Activated CD8-positive, alpha-beta memory T cell treated with anti-CD3 and anti-CD28 coated beads, Interleukin-2, amount 10 ng/mL, durations not matched to agents 7 days and 5 days (primary cell): ENCODE results near the gene CGNL1. TPM values are rescaled to one million over a fixed set of nuclear protein-coding genes. Genes with fewer than 3 reads are reported as not detected.

Experiments
- ATAC-seq: fragments of 150-1000 bp; cut with Tn5 transposase; one replicate; pipeline ENCODE4 v1.10.0; 2021; ENCODE audit warnings: moderate library complexity
- CTCF ChIA-PET: fragments of 350-600 bp; sonication (Branson Sonifier 250); formaldehyde crosslinking; loops from one replicate; lab custom pipeline; 2021; ENCODE audit warnings: antibody characterized with exemption; lab: Charles Lee
- DNase-seq: peaks from one replicate; pipeline ENCODE4 v3.0.0-alpha.2; 2020
- H3K27ac Mint-ChIP-seq: one replicate; pipeline ENCODE4 v1.8.0; 2021; ENCODE audit warnings: mild to moderate bottlenecking, mixed read lengths
- H3K27me3 Mint-ChIP-seq: one replicate; pipeline ENCODE4 v1.8.0; 2021; ENCODE audit warnings: mixed read lengths
- H3K36me3 Mint-ChIP-seq: one replicate; pipeline ENCODE4 v1.8.0; 2021; ENCODE audit warnings: mild to moderate bottlenecking, mixed read lengths
- H3K4me1 Mint-ChIP-seq: one replicate; pipeline ENCODE4 v1.8.0; 2021; ENCODE audit warnings: mixed read lengths
- H3K4me3 Mint-ChIP-seq: one replicate; pipeline ENCODE4 v1.8.0; 2021; ENCODE audit warnings: mild to moderate bottlenecking, moderate library complexity, mixed read lengths
- H3K9me3 Mint-ChIP-seq: one replicate; pipeline ENCODE4 v1.8.0; 2022; ENCODE audit warnings: low read depth, mixed read lengths
- total RNA-seq, 2 experiments: library from RNA; stranded (reverse); gene quantifications; one replicate each; pipeline ENCODE4 v1.2.3, GENCODE V29; 2021

Gene CGNL1
- total RNA-seq, 2 experiments from 2014 or later = not detected

GRCh38 chr15:57553526-57553925 lies 177.2 kb downstream of the CGNL1 start:
- H3K36me3 Mint-ChIP-seq = no peaks in the 10 kb centered on the region
- peaks cover 16% of the 10 kb centered on the region for H3K27me3 Mint-ChIP-seq
- DNase-seq (no peak), ATAC-seq (no peak)
- H3K9me3 Mint-ChIP-seq = no peaks in the 10 kb centered on the region
- CTCF ChIA-PET = no interaction called here
- H3K4me3 Mint-ChIP-seq = no peak overlapping the region
- no peaks in the 10 kb centered on the region for H3K4me1 Mint-ChIP-seq
- no peak overlapping the region for H3K27ac Mint-ChIP-seq

- no peak overlapping the region for H3K27ac Mint-ChIP-seq
- ATAC-seq (no peak), DNase-seq (no peak)
- no peaks in the 10 kb centered on the region for H3K9me3 Mint-ChIP-seq
- peaks cover 20% of the 10 kb centered on the region for H3K27me3 Mint-ChIP-seq
- H3K36me3 Mint-ChIP-seq = no peaks in the 10 kb centered on the region
- H3K4me1 Mint-ChIP-seq = no peaks in the 10 kb centered on the region
- CTCF ChIA-PET = interaction anchor here (1.2 kb wide), 1 partner anchor 15 kb away, joined by 3 read pairs; no protein-coding TSS in a partner anchor
- H3K4me3 Mint-ChIP-seq = no peak overlapping the region
Observed at GRCh38 chr15:57554063-57554811, 177.9 kb downstream of the CGNL1 start.

- Mint-ChIP-seq H3K9me3 (no peaks in the 10 kb centered on the region), H3K4me1 (no peaks in the 10 kb centered on the region), H3K36me3 (no peaks in the 10 kb centered on the region), H3K27me3 (peaks cover 22% of the 10 kb centered on the region), H3K4me3 (no peak overlapping the region), H3K27ac (no peak overlapping the region)
- no peak for DNase-seq
- no peak for ATAC-seq
- CTCF ChIA-PET = interaction anchor here (1.2 kb wide), 1 partner anchor 16 kb away, joined by 3 read pairs; no protein-coding TSS in a partner anchor
Observed at GRCh38 chr15:57554812-57555179, 178.5 kb downstream of the CGNL1 start.

GRCh38 chr15:57555270-57555669 lies 179.0 kb downstream of the CGNL1 start:
- DNase-seq = no peak
- ATAC-seq = no peak
- Mint-ChIP-seq H3K36me3 (no peaks in the 10 kb centered on the region), H3K27ac (no peak overlapping the region), H3K9me3 (no peaks in the 10 kb centered on the region), H3K4me1 (no peaks in the 10 kb centered on the region), H3K27me3 (peaks cover 22% of the 10 kb centered on the region), H3K4me3 (no peak overlapping the region)
- CTCF ChIA-PET = no interaction called here

- DNase-seq (no peak), ATAC-seq (no peak)
- Mint-ChIP-seq H3K36me3 (no peaks in the 10 kb centered on the region), H3K9me3 (no peaks in the 10 kb centered on the region), H3K4me1 (peaks cover 2% of the 10 kb centered on the region), H3K27ac (no peak overlapping the region), H3K4me3 (no peak overlapping the region), H3K27me3 (peaks cover 23% of the 10 kb centered on the region)
- CTCF ChIA-PET = no interaction called here
Observed at GRCh38 chr15:57556040-57556439, 179.7 kb downstream of the CGNL1 start.

DNA sequence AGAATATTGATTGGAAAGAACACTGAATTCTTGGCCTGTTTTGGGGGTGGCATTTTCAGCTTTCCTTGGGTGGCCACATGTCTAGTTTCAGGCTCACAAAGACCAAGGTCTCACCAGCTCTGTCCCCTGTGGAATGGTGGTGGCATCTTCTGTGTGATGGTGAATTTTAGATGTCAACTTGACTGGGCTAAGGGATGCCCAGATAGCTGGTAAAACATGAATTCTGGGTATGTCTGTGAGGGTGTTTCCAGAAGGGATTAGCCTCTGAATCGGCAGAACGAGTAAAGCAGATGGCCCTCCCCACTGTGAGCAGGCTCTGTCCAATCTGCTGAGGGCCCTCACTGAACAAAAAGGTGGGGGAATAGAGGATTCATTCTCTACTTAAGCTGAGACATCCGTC lies 181.0 kb downstream of the CGNL1 start:
- Mint-ChIP-seq H3K4me1 (peaks cover 7% of the 10 kb centered on the region), H3K9me3 (no peaks in the 10 kb centered on the region), H3K27me3 (peaks cover 18% of the 10 kb centered on the region), H3K36me3 (no peaks in the 10 kb centered on the region), H3K27ac (no peak overlapping the region), H3K4me3 (no peak overlapping the region)
- CTCF ChIA-PET = interaction anchor here (1.2 kb wide), 1 partner anchor 17 kb away, joined by 3 read pairs; no protein-coding TSS in a partner anchor
- DNase-seq (no peak), ATAC-seq (no peak)

GRCh38 chr15:57557810-57558209 lies 181.5 kb downstream of the CGNL1 start:
- Mint-ChIP-seq H3K27ac (no peak overlapping the region), H3K9me3 (no peaks in the 10 kb centered on the region), H3K27me3 (peaks cover 18% of the 10 kb centered on the region), H3K36me3 (no peaks in the 10 kb centered on the region), H3K4me3 (no peak overlapping the region), H3K4me1 (peaks cover 9% of the 10 kb centered on the region)
- ATAC-seq (no peak), DNase-seq (no peak)
- CTCF ChIA-PET = no interaction called here

DNA sequence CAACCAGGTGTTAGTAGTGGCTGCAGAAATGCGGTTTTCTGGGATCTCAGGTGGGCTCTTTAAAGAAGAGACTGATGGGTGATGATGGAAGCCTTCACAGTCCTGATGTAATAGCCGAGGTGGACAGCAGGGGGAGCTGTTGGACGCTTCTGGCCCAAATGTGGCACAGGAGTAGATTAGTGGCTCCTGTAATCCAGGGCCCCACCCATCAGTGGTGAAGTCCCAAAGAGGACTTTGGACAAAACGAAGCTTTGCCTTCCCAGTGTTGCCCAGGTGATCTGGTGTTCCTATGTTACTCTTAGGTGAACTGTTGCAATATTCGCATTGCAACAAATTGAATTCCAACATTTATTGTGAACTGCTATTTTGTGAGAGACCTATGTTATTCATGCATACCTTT lies 183.6 kb downstream of the CGNL1 start:
- DNase-seq (peak; percentile 72), ATAC-seq (no peak)
- Mint-ChIP-seq H3K27me3 (peaks cover 23% of the 10 kb centered on the region), H3K4me3 (no peak overlapping the region), H3K36me3 (no peaks in the 10 kb centered on the region), H3K4me1 (peaks cover 17% of the 10 kb centered on the region), H3K27ac (no peak overlapping the region), H3K9me3 (no peaks in the 10 kb centered on the region)
- CTCF ChIA-PET = interaction anchor here (0.7 to 3.0 kb wide), 17 partner anchors 8 to 822 kb away, joined by 3 to 16 read pairs (median 5); no protein-coding TSS in a partner anchor

- H3K36me3 Mint-ChIP-seq = no peaks in the 10 kb centered on the region
- CTCF ChIA-PET = interaction anchor here (0.7 to 3.0 kb wide), 15 partner anchors 9 to 509 kb away, joined by 3 to 16 read pairs (median 4); partner anchors contain the start of gene POLR2M
- H3K4me3 Mint-ChIP-seq = no peak overlapping the region
- peaks cover 25% of the 10 kb centered on the region for H3K4me1 Mint-ChIP-seq
- no peaks in the 10 kb centered on the region for H3K9me3 Mint-ChIP-seq
- DNase-seq (peak; percentile 75), ATAC-seq (peak; percentile 83)
- no peak overlapping the region for H3K27ac Mint-ChIP-seq
- peaks cover 27% of the 10 kb centered on the region for H3K27me3 Mint-ChIP-seq
Observed at GRCh38 chr15:57561041-57561711, 184.9 kb downstream of the CGNL1 start.

DNA sequence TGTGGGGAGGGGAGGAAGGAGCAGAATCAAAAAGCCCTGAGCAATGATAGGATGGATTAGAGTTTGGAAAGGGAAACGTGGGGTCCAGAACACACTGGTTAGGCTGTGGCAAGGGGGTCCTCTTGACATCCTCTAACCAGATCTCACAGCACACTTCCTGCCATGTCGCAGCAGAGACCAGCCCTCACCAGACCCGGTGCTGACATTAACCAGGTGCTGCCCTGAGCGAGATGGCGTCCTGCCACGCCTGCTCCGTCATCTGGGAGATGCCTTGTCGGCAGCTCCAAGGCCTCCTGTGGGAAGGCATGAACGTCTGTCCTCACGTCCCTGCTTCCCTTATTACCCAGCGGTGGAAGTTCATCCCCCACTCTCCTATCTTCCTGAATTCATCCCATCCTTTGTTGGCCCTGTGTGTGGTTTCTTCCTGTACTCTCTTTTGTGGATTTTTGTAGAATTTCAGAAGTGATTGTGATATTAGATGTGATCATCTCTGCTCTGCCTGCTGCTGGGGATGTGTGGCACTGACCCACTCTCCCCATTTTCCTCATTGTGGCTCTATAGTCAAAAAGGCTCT lies 186.0 kb downstream of the CGNL1 start:
- Mint-ChIP-seq H3K27me3 (peaks cover 34% of the 10 kb centered on the region), H3K9me3 (no peaks in the 10 kb centered on the region), H3K36me3 (no peaks in the 10 kb centered on the region), H3K4me3 (no peak overlapping the region), H3K27ac (no peak overlapping the region), H3K4me1 (peaks cover 27% of the 10 kb centered on the region)
- CTCF ChIA-PET = interaction anchor here (1.1 kb wide), 2 partner anchors 17 to 144 kb away, joined by 3 read pairs; partner anchors contain the start of gene POLR2M
- DNase-seq (no peak), ATAC-seq (no peak)

DNA sequence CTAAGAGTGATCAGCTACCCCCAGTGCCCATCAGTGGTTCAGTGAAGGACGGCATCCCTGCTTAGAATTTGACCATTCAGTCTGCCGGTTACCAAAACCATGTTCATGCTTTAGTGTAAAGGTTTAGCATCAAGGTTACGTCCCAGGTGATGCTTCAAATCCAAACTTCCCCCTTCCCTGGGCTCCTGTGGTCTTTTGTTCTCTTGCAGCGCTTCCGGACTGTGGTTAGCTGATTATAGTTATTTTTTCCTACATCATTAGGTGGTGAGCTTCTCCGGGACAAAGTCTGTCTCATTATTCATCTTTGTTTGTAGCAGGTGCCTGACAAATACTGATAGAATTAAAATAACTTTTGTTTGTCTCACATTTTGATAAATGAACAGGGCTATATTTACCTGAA lies 187.1 kb downstream of the CGNL1 start:
- Mint-ChIP-seq H3K4me1 (peaks cover 27% of the 10 kb centered on the region), H3K4me3 (no peak overlapping the region), H3K36me3 (no peaks in the 10 kb centered on the region), H3K27ac (no peak overlapping the region), H3K27me3 (peaks cover 41% of the 10 kb centered on the region), H3K9me3 (no peaks in the 10 kb centered on the region)
- DNase-seq (no peak), ATAC-seq (no peak)
- CTCF ChIA-PET = no interaction called here

DNA sequence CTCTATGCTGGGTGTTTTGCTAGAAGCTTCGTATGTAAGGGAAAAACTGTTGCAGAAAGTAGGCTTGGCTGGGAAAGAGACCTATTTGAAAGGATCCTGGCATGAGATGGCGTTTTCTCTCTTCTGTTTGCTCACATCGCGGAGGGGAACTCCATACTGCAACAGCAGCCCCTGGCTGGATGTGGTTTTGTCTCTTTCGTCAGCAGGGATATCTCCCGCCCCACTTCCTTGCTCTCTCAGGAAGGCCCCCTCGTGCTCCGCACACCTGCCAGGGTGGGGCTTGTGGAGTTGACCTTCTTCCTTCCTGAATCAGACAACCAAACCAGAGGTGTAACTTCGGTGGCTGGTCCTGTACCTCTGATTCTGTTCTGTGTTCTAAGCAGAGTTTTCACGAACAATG lies 189.0 kb downstream of the CGNL1 start:
- H3K4me1 Mint-ChIP-seq = peaks cover 27% of the 10 kb centered on the region
- CTCF ChIA-PET = interaction anchor here (1.2 kb wide), 1 partner anchor 24 kb away, joined by 3 read pairs; no protein-coding TSS in a partner anchor
- no peaks in the 10 kb centered on the region for H3K9me3 Mint-ChIP-seq
- no peak for ATAC-seq
- H3K27ac Mint-ChIP-seq = no peak overlapping the region
- H3K36me3 Mint-ChIP-seq = no peaks in the 10 kb centered on the region
- H3K4me3 Mint-ChIP-seq = no peak overlapping the region
- peak; percentile 46 for DNase-seq
- peaks cover 47% of the 10 kb centered on the region for H3K27me3 Mint-ChIP-seq

DNA sequence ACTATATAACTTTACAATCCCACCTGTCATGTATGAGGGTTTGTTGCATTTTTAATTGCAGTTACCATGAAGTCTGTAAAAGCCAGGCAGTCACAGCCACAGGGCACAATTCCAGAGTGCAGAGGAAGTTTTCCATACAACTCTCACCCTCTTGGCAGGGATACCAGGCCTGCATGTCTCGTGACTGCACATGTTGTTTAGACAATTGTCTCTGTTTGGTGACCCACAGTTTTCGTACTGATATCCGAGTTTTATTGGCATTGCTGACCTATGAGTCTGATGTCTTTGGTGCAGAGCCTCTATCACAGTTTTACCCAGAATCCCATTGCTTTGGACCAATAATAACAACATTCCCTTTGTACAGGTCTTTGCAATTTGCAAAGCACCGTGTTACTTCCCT lies 190.5 kb downstream of the CGNL1 start:
- Mint-ChIP-seq H3K27ac (no peak overlapping the region), H3K4me3 (no peak overlapping the region), H3K27me3 (peaks cover 52% of the 10 kb centered on the region), H3K9me3 (no peaks in the 10 kb centered on the region), H3K4me1 (peaks cover 20% of the 10 kb centered on the region), H3K36me3 (no peaks in the 10 kb centered on the region)
- CTCF ChIA-PET = no interaction called here
- DNase-seq (no peak), ATAC-seq (no peak)
